Measurements from ENCODE around the gene CCDC33.

Gene CCDC33

DNA sequence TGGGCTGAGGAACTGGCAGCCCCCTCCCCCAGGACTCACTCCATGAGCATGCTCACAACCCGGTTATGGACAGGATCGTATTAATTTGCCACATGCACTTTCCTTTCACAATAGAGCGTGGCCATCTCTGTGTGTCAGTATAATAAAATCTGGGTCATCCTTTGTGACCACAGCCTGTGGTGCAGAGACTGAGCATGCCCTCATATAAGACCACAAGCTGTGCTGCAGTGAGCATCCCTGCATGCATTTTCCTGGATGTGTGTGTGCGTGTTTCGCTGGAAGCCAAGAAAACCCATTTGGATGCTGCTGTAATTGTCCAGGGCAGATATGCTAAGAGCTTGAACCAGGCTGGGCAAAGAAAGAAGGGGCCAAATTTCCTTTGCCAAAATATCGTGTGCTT is 91.6 kb downstream of the CCDC33 start:
- Histone ChIP-seq H3K4me2 (ENCODE audit: low read length) (no peak overlapping the region), H3K79me2 (no peaks in the 10 kb centered on the region), H3K9ac (no peak overlapping the region), H3K4me1 (no peaks in the 10 kb centered on the region), H3K36me3 (ENCODE audit: control insufficient read depth, insufficient read depth, low read length) (no peaks in the 10 kb centered on the region), H3K27me3 (ENCODE audit: control insufficient read depth, insufficient read depth, low read length) (no peaks in the 10 kb centered on the region), H3K9me3 (ENCODE audit: control insufficient read depth, low read length) (no peaks in the 10 kb centered on the region), H2AFZ (no peak overlapping the region), H3K27ac (no peak overlapping the region), H3K4me3 (ENCODE audit: low read depth, low read length) (no peak overlapping the region)
- no peak for TF ChIP-seq CTCF (IDR thresholded peaks at IDR 0.05)

DNA sequence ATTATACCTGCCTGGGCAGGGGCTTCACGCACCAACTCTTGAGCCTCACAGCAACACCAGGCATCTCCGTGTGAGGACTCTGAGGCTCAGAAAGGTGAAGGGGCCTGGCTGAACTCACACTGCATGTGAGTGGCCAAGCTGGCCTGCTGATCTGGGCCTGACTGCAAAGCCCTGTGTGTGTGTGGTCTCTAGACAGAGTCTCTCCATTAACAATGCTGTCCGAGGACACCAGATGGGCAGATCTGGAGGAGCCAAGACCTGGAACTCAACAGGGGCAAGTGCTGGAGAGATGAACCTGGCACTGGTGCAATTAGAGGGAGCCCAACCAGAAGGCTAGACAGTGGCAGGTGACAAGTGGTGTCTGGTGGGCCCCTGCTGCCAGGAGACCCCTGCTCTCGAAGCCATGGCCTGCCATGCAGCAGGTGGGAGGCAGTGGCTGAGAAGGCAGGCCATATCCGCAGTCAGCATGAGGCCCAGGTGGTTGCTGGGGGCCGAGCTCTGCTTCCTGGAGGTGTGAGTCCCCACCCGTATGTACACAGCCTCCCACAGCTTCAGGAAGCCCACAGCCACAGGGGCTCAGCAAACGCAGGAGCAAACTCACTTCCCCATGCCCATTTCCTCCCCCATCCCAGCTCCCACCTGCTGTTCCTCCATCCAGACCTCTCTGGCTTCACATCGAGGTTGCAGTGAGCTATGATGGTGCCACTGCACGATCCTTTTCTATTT is 92.4 kb downstream of the CCDC33 start:
- Histone ChIP-seq H3K9me3 (ENCODE audit: control insufficient read depth, low read length) (no peaks in the 10 kb centered on the region), H3K36me3 (ENCODE audit: control insufficient read depth, insufficient read depth, low read length) (no peaks in the 10 kb centered on the region), H3K4me3 (ENCODE audit: low read depth, low read length) (no peak overlapping the region), H3K27ac (no peak overlapping the region), H3K4me2 (ENCODE audit: low read length) (no peak overlapping the region), H3K9ac (no peak overlapping the region), H3K4me1 (no peaks in the 10 kb centered on the region), H3K27me3 (ENCODE audit: control insufficient read depth, insufficient read depth, low read length) (no peaks in the 10 kb centered on the region), H3K79me2 (no peaks in the 10 kb centered on the region), H2AFZ (no peak overlapping the region)
- TF ChIP-seq CTCF (IDR thresholded peaks at IDR 0.05) = no peak

GRCh38 chr15:74330861-74331408 is 94.8 kb downstream of the CCDC33 start:
- Histone ChIP-seq H3K9me3 (ENCODE audit: control insufficient read depth, low read length) (no peaks in the 10 kb centered on the region), H3K27ac (no peak overlapping the region), H3K36me3 (ENCODE audit: control insufficient read depth, insufficient read depth, low read length) (no peaks in the 10 kb centered on the region)

GRCh38 chr15:74332011-74332410 is 95.9 kb downstream of the CCDC33 start:
- Histone ChIP-seq H3K27me3 (ENCODE audit: control insufficient read depth, insufficient read depth, low read length) (no peaks in the 10 kb centered on the region), H3K36me3 (ENCODE audit: control insufficient read depth, insufficient read depth, low read length) (no peaks in the 10 kb centered on the region), H3K79me2 (no peaks in the 10 kb centered on the region), H3K4me1 (no peaks in the 10 kb centered on the region), H3K4me3 (ENCODE audit: low read depth, low read length) (no peak overlapping the region), H3K27ac (no peak overlapping the region), H3K9me3 (ENCODE audit: control insufficient read depth, low read length) (no peaks in the 10 kb centered on the region), H3K4me2 (ENCODE audit: low read length) (no peak overlapping the region), H2AFZ (no peak overlapping the region), H3K9ac (no peak overlapping the region)
- TF ChIP-seq CTCF (IDR thresholded peaks at IDR 0.05) = no peak

More at GRCh38 chr15:74330861-74331408, 94.8 kb downstream of the CCDC33 start:
- Histone ChIP-seq H3K9ac (no peak overlapping the region), H3K27me3 (ENCODE audit: control insufficient read depth, insufficient read depth, low read length) (no peaks in the 10 kb centered on the region), H3K4me3 (ENCODE audit: low read depth, low read length) (no peak overlapping the region), H2AFZ (no peak overlapping the region), H3K4me1 (no peaks in the 10 kb centered on the region), H3K79me2 (no peaks in the 10 kb centered on the region), H3K4me2 (ENCODE audit: low read length) (no peak overlapping the region)
- TF ChIP-seq CTCF (IDR thresholded peaks at IDR 0.05) = no peak

DNA sequence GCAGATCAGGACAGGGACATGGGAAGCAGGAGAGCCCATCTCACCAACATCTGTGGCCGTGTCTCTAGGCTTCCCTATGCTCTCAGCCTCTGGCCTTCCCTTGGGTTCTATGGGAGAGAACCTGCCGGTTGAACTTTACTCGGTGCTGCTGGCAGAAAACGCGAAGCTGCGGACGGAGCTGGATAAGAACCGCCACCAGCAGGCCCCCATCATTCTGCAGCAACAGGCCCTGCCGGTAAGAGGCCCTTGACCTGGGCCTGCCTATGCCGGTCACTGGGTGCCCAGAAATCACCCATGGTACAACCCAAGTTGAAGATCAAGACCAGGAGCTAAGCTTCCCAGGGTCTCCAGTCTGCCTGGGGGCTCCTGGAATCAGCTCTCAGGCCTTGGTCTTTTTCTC is 96.5 kb downstream of the CCDC33 start:
- Histone ChIP-seq H3K4me3 (ENCODE audit: low read depth, low read length) (no peak overlapping the region), H2AFZ (no peak overlapping the region), H3K9me3 (ENCODE audit: control insufficient read depth, low read length) (no peaks in the 10 kb centered on the region), H3K27me3 (ENCODE audit: control insufficient read depth, insufficient read depth, low read length) (no peaks in the 10 kb centered on the region), H3K4me2 (ENCODE audit: low read length) (no peak overlapping the region), H3K9ac (no peak overlapping the region), H3K27ac (no peak overlapping the region), H3K36me3 (ENCODE audit: control insufficient read depth, insufficient read depth, low read length) (no peaks in the 10 kb centered on the region), H3K4me1 (no peaks in the 10 kb centered on the region), H3K79me2 (no peaks in the 10 kb centered on the region)
- TF ChIP-seq CTCF (IDR thresholded peaks at IDR 0.05) = no peak

All from parathyroid adenoma (tissue), 2 donors.